Caco-2 (cell line): ENCODE measurements around the gene CHD9. TPM values are rescaled to one million over a fixed set of nuclear protein-coding genes. Genes with fewer than 3 reads are reported as not detected.
A peak's percentile ranks its signal among the peaks of the same experiment; 100 is the strongest.

Experiments used
- BruUV-seq: library from RNA; stranded (reverse); fragments of 400-500 nt; replicated peaks from 2 replicates; lab custom pipeline; 2021; lab: Mats Ljungman, UMichigan
- CTCF ChIA-PET: fragments of 300-600 bp; sonication (Branson Sonifier 250); formaldehyde crosslinking; loops from one replicate; lab custom pipeline; 2022; ENCODE audit warnings: antibody characterized with exemption; lab: Charles Lee
- POLR2A ChIA-PET: fragments of 300-600 bp; sonication (Branson Sonifier 250); formaldehyde crosslinking; loops from one replicate; lab custom pipeline; 2022; ENCODE audit warnings: antibody characterized with exemption; lab: Charles Lee
- DNase-seq, 2 experiments: peaks; one replicate each; pipeline versions ENCODE4 v3.0.0 to v3.0.0-alpha.2; 2020 to 2022
- H3K27me3 ChIP-seq: replicated peaks from 2 replicates; pipeline ENCODE4 v1.6.0; 2011; ENCODE audit warnings: low read length; ENCODE audit not compliant: control insufficient read depth, insufficient read depth
- H3K36me3 ChIP-seq: 2 replicates; pipeline ENCODE4 v1.5.1; 2011; ENCODE audit warnings: low read length; ENCODE audit not compliant: control insufficient read depth, insufficient read depth
- H3K4me1 ChIP-seq: fragments of 250-450 bp; sonication (Bioruptor Pico); 2 replicates; pipeline ENCODE4 v1.5.1; 2020; ENCODE audit warnings: mild to moderate bottlenecking
- H3K4me3 ChIP-seq: 2 replicates; pipeline ENCODE4 v1.5.1; 2011; ENCODE audit warnings: low read depth, mild to moderate bottlenecking, control low read depth, low read length
- H3K9me3 ChIP-seq: fragments of 250-450 bp; sonication (Bioruptor Pico); 2 replicates; pipeline ENCODE4 v1.5.1; 2020; ENCODE audit warnings: mild to moderate bottlenecking, moderate library complexity
- H3K27ac Mint-ChIP-seq: one replicate; pipeline ENCODE4 v1.8.0; 2022; ENCODE audit warnings: mixed read lengths; ENCODE audit not compliant: unreplicated experiment
- H3K27me3 Mint-ChIP-seq: one replicate; pipeline ENCODE4 v1.8.0; 2022; ENCODE audit warnings: mixed read lengths; ENCODE audit not compliant: insufficient read depth, unreplicated experiment
- H3K36me3 Mint-ChIP-seq: one replicate; pipeline ENCODE4 v1.8.0; 2022; ENCODE audit warnings: mild to moderate bottlenecking, mixed read lengths; ENCODE audit not compliant: insufficient read depth, unreplicated experiment
- H3K4me1 Mint-ChIP-seq: one replicate; pipeline ENCODE4 v1.8.0; 2022; ENCODE audit warnings: low read depth, mixed read lengths; ENCODE audit not compliant: unreplicated experiment
- H3K4me3 Mint-ChIP-seq: one replicate; pipeline ENCODE4 v1.8.0; 2022; ENCODE audit warnings: mild to moderate bottlenecking, moderate library complexity, mixed read lengths; ENCODE audit not compliant: unreplicated experiment
- H3K9me3 Mint-ChIP-seq: one replicate; pipeline ENCODE4 v1.8.0; 2022; ENCODE audit warnings: mixed read lengths; ENCODE audit not compliant: unreplicated experiment
- intact Hi-C: fragments of 100-400 bp; cut with micrococcal nuclease; formaldehyde crosslinking; loops from one replicate; pipeline ENCODE4 v1.10.0; 2022; ENCODE audit not compliant: unreplicated experiment
- total RNA-seq: library from RNA; stranded (reverse); gene quantifications from 2 replicates; pipeline ENCODE4 v1.2.3, GENCODE V29; 2022
- TF ChIP-seq, protein P1 (sequence below), 2 experiments: fragments of 200-600 bp in 1 of 2; IDR thresholded peaks; 1 replicate in 1 of 2; 2 replicates in 1 of 2; pipeline versions ENCODE4 v1.5.1 to v1.8.0; 2011 to 2022; ENCODE audit warnings: antibody characterized with exemption in 1 of 2, control low read depth in 1 of 2, inconsistent platforms in 1 of 2, low read depth in 1 of 2, low read length in 1 of 2, mild to moderate bottlenecking in 1 of 2, moderate library complexity in 1 of 2; ENCODE audit not compliant: insufficient read depth in 1 of 2, severe bottlenecking in 1 of 2, unreplicated experiment in 1 of 2

The CHD9 gene
- total RNA-seq, 1 experiment from 2014 or later: 29.1 TPM

DNA sequence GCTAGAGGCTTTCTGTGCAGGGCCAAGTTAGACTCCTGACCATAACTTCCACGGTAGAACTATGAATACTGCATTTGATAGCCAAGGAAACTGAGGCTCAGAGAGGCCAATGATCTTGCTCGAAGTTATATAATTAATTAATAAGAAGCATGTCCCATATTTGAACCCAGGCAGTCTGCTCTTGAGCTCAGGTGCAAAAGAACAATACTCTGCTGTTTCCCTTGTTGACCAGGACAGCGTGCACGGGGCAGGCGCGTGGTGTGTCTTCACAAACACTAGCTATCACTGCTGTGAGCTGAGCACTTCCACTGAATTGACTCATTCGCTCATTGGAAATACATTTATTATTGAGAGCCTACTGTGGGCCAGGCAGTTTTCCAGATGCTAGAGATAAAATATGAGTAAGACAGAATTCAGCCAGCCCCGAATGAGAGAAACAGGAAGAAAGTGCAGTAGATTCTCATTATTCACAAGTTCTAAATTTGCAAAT is 1.6 kb downstream of the CHD9 start:
- TF ChIP-seq, protein P1, sequence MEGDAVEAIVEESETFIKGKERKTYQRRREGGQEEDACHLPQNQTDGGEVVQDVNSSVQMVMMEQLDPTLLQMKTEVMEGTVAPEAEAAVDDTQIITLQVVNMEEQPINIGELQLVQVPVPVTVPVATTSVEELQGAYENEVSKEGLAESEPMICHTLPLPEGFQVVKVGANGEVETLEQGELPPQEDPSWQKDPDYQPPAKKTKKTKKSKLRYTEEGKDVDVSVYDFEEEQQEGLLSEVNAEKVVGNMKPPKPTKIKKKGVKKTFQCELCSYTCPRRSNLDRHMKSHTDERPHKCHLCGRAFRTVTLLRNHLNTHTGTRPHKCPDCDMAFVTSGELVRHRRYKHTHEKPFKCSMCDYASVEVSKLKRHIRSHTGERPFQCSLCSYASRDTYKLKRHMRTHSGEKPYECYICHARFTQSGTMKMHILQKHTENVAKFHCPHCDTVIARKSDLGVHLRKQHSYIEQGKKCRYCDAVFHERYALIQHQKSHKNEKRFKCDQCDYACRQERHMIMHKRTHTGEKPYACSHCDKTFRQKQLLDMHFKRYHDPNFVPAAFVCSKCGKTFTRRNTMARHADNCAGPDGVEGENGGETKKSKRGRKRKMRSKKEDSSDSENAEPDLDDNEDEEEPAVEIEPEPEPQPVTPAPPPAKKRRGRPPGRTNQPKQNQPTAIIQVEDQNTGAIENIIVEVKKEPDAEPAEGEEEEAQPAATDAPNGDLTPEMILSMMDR (IDR thresholded peaks at IDR 0.05; ENCODE audit: insufficient read depth in 1 of 2, low read depth in 1 of 2, low read length in 1 of 2, severe bottlenecking in 1 of 2, unreplicated experiment in 1 of 2): no peak
- Histone ChIP-seq H3K36me3 (no peaks in the 10 kb centered on the region), H3K9me3 (no peaks in the 10 kb centered on the region), H3K4me1 (peaks cover 11% of the 10 kb centered on the region; the same call in 1 of the 2 replicates), H3K4me3 (no peak overlapping the region), H3K27me3 (no peaks in the 10 kb centered on the region)
- Mint-ChIP-seq H3K4me1 (peaks cover 14% of the 10 kb centered on the region), H3K4me3 (peak overlapping the region; percentile 82), H3K27me3 (no peaks in the 10 kb centered on the region), H3K36me3 (peaks cover 6% of the 10 kb centered on the region), H3K27ac (peak overlapping the region; percentile 77), H3K9me3 (no peaks in the 10 kb centered on the region)
- no peak for DNase-seq
- ChIA-PET POLR2A (no interaction called here), CTCF (no interaction called here)
- intact Hi-C loops: loop anchor here (5.0 to 10.0 kb wide), 2 partner anchors 166 to 378 kb away; partner anchors contain the start of gene RBL2
- BruUV-seq: no TSS peak

DNA sequence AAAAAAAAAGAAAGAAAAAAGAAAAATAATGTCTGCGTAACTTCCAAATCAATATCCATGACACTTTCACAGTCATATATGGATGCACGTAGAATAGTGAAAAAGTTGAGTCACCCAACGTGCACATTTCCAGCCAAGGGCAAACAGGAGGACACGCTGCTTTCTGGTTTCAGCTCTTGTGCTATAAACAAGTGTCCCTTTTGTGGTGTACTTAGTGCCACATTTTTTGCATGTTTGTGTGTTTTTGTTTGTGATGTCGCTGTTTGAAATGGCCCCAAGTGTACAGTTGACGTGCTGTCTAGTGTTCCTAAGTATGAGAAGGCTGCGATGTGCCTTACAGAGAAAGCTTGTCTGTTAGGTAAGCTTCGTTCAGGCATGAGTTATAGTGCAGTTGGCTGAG is 2.9 kb downstream of the CHD9 start:
- H3K4me3 Mint-ChIP-seq: no peak overlapping the region
- TF ChIP-seq, protein P1 (IDR thresholded peaks at IDR 0.05; ENCODE audit: insufficient read depth in 1 of 2, low read depth in 1 of 2, low read length in 1 of 2, severe bottlenecking in 1 of 2, unreplicated experiment in 1 of 2): no peak
- H3K27ac Mint-ChIP-seq: no peak overlapping the region
- H3K27me3 Mint-ChIP-seq: no peaks in the 10 kb centered on the region
- Histone ChIP-seq H3K27me3 (no peaks in the 10 kb centered on the region), H3K4me3 (no peak overlapping the region), H3K9me3 (no peaks in the 10 kb centered on the region), H3K36me3 (no peaks in the 10 kb centered on the region), H3K4me1 (peaks cover 6% of the 10 kb centered on the region)
- no peaks in the 10 kb centered on the region for H3K9me3 Mint-ChIP-seq
- peaks cover 14% of the 10 kb centered on the region for H3K4me1 Mint-ChIP-seq
- intact Hi-C loops: loop anchor here (5.0 to 10.0 kb wide), 2 partner anchors 165 to 377 kb away; partner anchors contain the start of gene RBL2
- no TSS peak for BruUV-seq
- ChIA-PET CTCF (no interaction called here), POLR2A (interaction anchor here (0.6 kb wide), 1 partner anchor 48 kb away, joined by 3 read pairs; no protein-coding TSS in a partner anchor)
- H3K36me3 Mint-ChIP-seq: peaks cover 6% of the 10 kb centered on the region
- no peak for DNase-seq

DNA sequence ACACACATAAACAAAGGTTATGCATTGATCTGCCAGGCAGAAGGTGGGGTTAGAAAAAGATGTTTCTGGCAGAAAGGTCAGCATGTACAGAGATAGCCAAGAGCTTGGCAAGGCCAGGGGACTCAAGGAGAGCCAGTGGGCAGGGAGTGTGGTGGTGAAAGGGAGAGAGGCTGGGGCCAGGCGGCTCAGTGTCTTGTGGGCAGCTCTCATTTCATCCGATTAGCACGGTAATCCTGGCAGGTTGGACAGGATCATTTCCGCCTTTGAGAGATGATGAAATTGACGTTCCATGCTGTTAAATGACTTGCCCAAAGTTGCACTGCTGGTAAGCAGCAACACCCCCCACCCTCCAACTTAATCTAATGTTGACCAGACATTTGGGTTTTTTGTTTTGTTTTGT is 3.6 kb downstream of the CHD9 start:
- peaks cover 8% of the 10 kb centered on the region for H3K4me1 Mint-ChIP-seq
- peaks cover 6% of the 10 kb centered on the region for H3K36me3 Mint-ChIP-seq
- H3K9me3 Mint-ChIP-seq: no peaks in the 10 kb centered on the region
- CTCF ChIA-PET: no interaction called here
- TF ChIP-seq, protein P1 (IDR thresholded peaks at IDR 0.05; ENCODE audit: insufficient read depth in 1 of 2, low read depth in 1 of 2, low read length in 1 of 2, severe bottlenecking in 1 of 2, unreplicated experiment in 1 of 2): no peak
- no peaks in the 10 kb centered on the region for H3K27me3 Mint-ChIP-seq
- DNase-seq: no peak
- BruUV-seq: no TSS peak
- H3K4me3 ChIP-seq: no peak overlapping the region
- H3K4me3 Mint-ChIP-seq: no peak overlapping the region
- POLR2A ChIA-PET: no interaction called here
- no peak overlapping the region for H3K27ac Mint-ChIP-seq
- H3K4me1 ChIP-seq: peaks cover 3% of the 10 kb centered on the region; the same call in 1 of the 2 replicates
- intact Hi-C loops: loop anchor here (5.0 to 10.0 kb wide), 2 partner anchors 164 to 376 kb away; partner anchors contain the start of gene RBL2
- no peaks in the 10 kb centered on the region for H3K9me3 ChIP-seq
- H3K27me3 ChIP-seq: no peaks in the 10 kb centered on the region
- no peaks in the 10 kb centered on the region for H3K36me3 ChIP-seq
